Measurements from ENCODE around the gene PDZRN3. TPM values are rescaled to one million over a fixed set of nuclear protein-coding genes. Genes with fewer than 3 reads are reported as not detected.
A peak's percentile ranks its signal among the peaks of the same experiment; 100 is the strongest.

Gene PDZRN3
- total RNA-seq, 4 donors from 2014 or later, result 227 to 305 (median 265) TPM

GRCh38 chr3:73621388-73621787 is 3.4 kb downstream of the PDZRN3 start:
- WGBS, 2 donors (ENCODE audit: low coverage in 1 of 2), result 0% methylated on average over 1 to 3 of the region's 4 CpGs
- TF ChIP-seq CTCF (IDR thresholded peaks at IDR 0.05) (no peak), EP300 (IDR thresholded peaks at IDR 0.05) (no peak), POLR2AphosphoS5 (IDR thresholded peaks at IDR 0.05) (peak; percentile 79), POLR2A (IDR thresholded peaks at IDR 0.05) (peak in 1 of 2 donors; percentile 10)
- peak; percentile 13 for ATAC-seq
- Histone ChIP-seq H3K36me3 (no peaks in the 10 kb centered on the region), H3K4me3 (peak overlapping the region; percentile 78 to 95), H3K27ac (peak overlapping the region; percentile 76 to 97 (median 90)), H3K4me1 (peaks cover 4 to 64% (median 6%) of the 10 kb centered on the region in 3 donors), H3K27me3 (peaks cover 6% of the 10 kb centered on the region), H3K9me3 (no peaks in the 10 kb centered on the region)

- WGBS, 2 donors (ENCODE audit: low coverage in 1 of 2), result 8 to 17% methylated on average over 2 of the region's 2 CpGs
- H3K9me3 ChIP-seq, result no peaks in the 10 kb centered on the region
- TF ChIP-seq CTCF (IDR thresholded peaks at IDR 0.05), result no peak
- TF ChIP-seq EP300 (IDR thresholded peaks at IDR 0.05), result no peak
- no peak for TF ChIP-seq POLR2A (IDR thresholded peaks at IDR 0.05)
- no peak for TF ChIP-seq POLR2AphosphoS5 (IDR thresholded peaks at IDR 0.05)
- ATAC-seq, result no peak
- no peaks in the 10 kb centered on the region for H3K36me3 ChIP-seq
- H3K4me3 ChIP-seq, result peak overlapping the region in 1 of 2 donors; percentile 19
- H3K27ac ChIP-seq, result peak overlapping the region; percentile 64 to 97 (median 85)
- H3K4me1 ChIP-seq, result peaks cover 8 to 83% (median 26%) of the 10 kb centered on the region in 3 donors
- no peaks in the 10 kb centered on the region for H3K27me3 ChIP-seq
Measured at GRCh38 chr3:73618461-73618860, 6.3 kb downstream of the PDZRN3 start.

DNA sequence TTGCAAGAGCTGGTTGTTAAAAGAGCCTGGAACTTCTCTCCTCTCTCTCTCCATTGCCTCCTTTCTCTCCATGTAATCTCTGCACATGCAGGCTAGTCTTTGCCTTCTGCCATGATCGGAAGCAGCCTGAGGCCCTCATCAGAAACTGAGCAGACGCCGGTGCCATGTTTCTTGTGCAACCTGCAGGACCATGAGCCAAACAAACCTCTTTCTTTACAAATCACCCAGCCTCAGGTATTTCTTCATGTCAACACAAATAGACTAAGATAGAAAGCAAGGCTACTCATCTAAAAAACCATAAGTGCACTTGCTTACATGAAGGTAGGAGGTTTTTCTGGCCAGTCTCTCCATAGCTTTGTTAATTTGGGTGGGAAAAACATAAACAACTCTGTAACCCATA is 8.7 kb downstream of the PDZRN3 start:
- Histone ChIP-seq H3K27me3 (no peaks in the 10 kb centered on the region), H3K4me3 (no peak overlapping the region), H3K36me3 (no peaks in the 10 kb centered on the region), H3K27ac (peak overlapping the region in 3 of 4 donors; percentile 81 to 97 (median 89)), H3K9me3 (no peaks in the 10 kb centered on the region), H3K4me1 (peaks cover 23 to 98% (median 45%) of the 10 kb centered on the region in 3 donors)
- TF ChIP-seq CTCF (IDR thresholded peaks at IDR 0.05) (no peak), POLR2AphosphoS5 (IDR thresholded peaks at IDR 0.05) (no peak), POLR2A (IDR thresholded peaks at IDR 0.05) (no peak)
- ATAC-seq, result no peak
- WGBS, 2 donors (ENCODE audit: low coverage in 1 of 2), result 94% methylated on average over 2 of the region's 3 CpGs; no CpG with 5 or more reads in 1 of the 2 donors

DNA sequence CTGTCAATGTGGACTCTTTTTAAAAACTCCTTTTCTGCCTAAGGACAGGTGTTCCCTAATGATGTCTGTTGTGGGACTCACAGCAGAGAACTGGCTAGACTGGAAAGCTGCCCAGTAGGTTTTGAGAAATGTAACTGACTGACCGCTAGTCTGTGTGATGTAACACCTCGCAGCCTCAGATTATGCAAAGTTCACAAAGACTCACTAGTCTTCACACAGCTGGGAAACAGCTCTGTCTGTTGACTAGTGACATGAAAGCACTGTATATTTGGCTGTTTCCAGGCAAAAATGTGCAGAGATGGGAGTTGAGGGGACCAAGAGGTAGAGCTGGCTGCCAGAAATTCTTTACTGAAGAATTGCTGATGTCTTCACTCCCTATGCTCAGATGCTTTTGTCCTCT is 10.3 kb downstream of the PDZRN3 start:
- ATAC-seq, result peak; percentile 89
- peak; percentile 83 for TF ChIP-seq POLR2AphosphoS5 (IDR thresholded peaks at IDR 0.05)
- no peak for TF ChIP-seq EP300 (IDR thresholded peaks at IDR 0.05)
- TF ChIP-seq CTCF (IDR thresholded peaks at IDR 0.05), result peak in 3 of 4 experiments; percentile 29 to 56 (median 48)

DNA sequence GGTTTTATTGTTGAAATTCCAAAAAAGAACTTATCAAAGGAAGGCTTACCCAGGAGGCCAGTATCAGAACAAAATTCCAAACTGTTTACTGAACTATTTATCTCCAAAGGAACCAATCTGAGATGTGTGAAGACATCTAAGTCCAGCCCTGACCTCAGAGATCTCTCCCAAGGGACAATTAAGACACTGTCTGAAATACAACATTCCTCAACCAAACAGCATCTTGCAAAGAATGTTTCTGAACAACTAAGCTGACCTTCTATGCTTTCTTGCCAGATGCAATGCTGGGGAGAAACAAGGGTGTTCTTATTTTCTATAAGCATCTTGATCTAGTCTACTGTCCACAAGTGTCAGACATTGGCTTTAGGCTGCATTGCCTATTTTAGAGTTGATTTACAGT is 13.6 kb downstream of the PDZRN3 start:
- H3K4me3 ChIP-seq, result no peak overlapping the region
- TF ChIP-seq EP300 (IDR thresholded peaks at IDR 0.05) (no peak), POLR2A (IDR thresholded peaks at IDR 0.05) (no peak), CTCF (IDR thresholded peaks at IDR 0.05) (no peak)
- peak; percentile 43 for ATAC-seq
- no peaks in the 10 kb centered on the region for H3K9me3 ChIP-seq
- no peaks in the 10 kb centered on the region for H3K27me3 ChIP-seq
- peak overlapping the region in 3 of 4 donors; percentile 73 to 97 (median 81) for H3K27ac ChIP-seq
- peaks cover 27 to 99% (median 53%) of the 10 kb centered on the region in 3 donors for H3K4me1 ChIP-seq
- peaks cover 0 to 15% of the 10 kb centered on the region in 2 donors for H3K36me3 ChIP-seq

More for the DNA sequence above, 10.3 kb downstream of the PDZRN3 start:
- Histone ChIP-seq H3K4me3 (no peak overlapping the region), H3K27me3 (no peaks in the 10 kb centered on the region), H3K9me3 (no peaks in the 10 kb centered on the region), H3K27ac (peak overlapping the region; percentile 71 to 97 (median 85)), H3K4me1 (peaks cover 30 to 100% (median 56%) of the 10 kb centered on the region in 3 donors), H3K36me3 (no peaks in the 10 kb centered on the region)
- 17 to 33% methylated on average over 1 to 2 of the region's 2 CpGs for WGBS, 2 donors (ENCODE audit: low coverage in 1 of 2)
